CD4-positive, alpha-beta T cell treated with Interleukin-15 for 1 hour (primary cell): ENCODE measurements around the gene TNFAIP3.

ENCODE experiments used
- DNase-seq: peaks from one replicate; pipeline ENCODE4 v3.0.0-alpha.2; 2020

TNFAIP3 gene

GRCh38 chr6:137927777-137928218 is 60.7 kb downstream of the TNFAIP3 start:
- DNase-seq: peak; percentile 77

- peak; percentile 23 for DNase-seq
Observed at GRCh38 chr6:137928286-137928685, 61.2 kb downstream of the TNFAIP3 start.

GRCh38 chr6:137931849-137932465 is 64.9 kb downstream of the TNFAIP3 start:
- DNase-seq: no peak
